ENCODE data around the gene PPP6R2.
"Not testable (repeated sequence)": the region's sequence is repeated elsewhere in the genome, so short reads cannot be mapped to it uniquely, and the experiment has no call there.

DNA sequence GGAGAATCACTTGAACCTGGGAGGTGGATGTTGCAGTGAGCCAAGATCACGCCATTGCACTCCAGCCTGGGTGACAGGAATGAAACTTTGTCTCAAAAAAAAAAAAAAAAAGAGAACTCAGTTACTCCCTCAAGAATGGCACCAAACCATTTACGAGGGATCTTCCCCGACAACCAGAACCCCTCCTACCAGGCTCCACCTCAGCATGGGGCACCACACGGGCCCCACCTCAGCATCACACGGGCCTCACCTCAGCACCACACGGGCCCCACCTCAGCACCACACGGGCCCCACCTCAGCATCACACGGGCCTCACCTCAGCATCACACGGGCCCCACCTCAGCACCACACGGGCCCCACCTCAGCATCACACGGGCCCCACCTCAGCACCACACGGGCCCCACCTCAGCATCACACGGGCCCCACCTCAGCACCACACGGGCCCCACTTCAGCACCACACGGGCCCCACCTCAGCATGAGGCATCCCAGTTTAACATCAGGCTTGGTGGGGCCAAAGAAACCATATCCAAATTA, 38.0 kb downstream of the PPP6R2 start:
- TF ChIP-seq, protein P1, sequence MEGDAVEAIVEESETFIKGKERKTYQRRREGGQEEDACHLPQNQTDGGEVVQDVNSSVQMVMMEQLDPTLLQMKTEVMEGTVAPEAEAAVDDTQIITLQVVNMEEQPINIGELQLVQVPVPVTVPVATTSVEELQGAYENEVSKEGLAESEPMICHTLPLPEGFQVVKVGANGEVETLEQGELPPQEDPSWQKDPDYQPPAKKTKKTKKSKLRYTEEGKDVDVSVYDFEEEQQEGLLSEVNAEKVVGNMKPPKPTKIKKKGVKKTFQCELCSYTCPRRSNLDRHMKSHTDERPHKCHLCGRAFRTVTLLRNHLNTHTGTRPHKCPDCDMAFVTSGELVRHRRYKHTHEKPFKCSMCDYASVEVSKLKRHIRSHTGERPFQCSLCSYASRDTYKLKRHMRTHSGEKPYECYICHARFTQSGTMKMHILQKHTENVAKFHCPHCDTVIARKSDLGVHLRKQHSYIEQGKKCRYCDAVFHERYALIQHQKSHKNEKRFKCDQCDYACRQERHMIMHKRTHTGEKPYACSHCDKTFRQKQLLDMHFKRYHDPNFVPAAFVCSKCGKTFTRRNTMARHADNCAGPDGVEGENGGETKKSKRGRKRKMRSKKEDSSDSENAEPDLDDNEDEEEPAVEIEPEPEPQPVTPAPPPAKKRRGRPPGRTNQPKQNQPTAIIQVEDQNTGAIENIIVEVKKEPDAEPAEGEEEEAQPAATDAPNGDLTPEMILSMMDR (IDR thresholded peaks at IDR 0.05; ENCODE audit: low read length): not testable (repeated sequence)
- TF ChIP-seq EZH2 (IDR thresholded peaks at IDR 0.05; ENCODE audit: borderline replicate concordance, low read length): not testable (repeated sequence)

Measured in OCI-LY1 (cell line).